Measurements from ENCODE around the gene ZNF688.
"Not testable (repeated sequence)": the region's sequence is repeated elsewhere in the genome, so short reads cannot be mapped to it uniquely, and the experiment has no call there.

ZNF688 gene

GRCh38 chr16:30555315-30556124, 16.0 kb downstream of the ZNF688 start:
- no peak for DNase-seq

- DNase-seq, result no peak
These were observed 16.8 kb downstream of the ZNF688 start for GRCh38 chr16:30554557-30555314.

GRCh38 chr16:30553393-30553899, 18.1 kb downstream of the ZNF688 start:
- no peak for DNase-seq

GRCh38 chr16:30552956-30553355, 18.6 kb downstream of the ZNF688 start:
- DNase-seq, result no peak

DNA sequence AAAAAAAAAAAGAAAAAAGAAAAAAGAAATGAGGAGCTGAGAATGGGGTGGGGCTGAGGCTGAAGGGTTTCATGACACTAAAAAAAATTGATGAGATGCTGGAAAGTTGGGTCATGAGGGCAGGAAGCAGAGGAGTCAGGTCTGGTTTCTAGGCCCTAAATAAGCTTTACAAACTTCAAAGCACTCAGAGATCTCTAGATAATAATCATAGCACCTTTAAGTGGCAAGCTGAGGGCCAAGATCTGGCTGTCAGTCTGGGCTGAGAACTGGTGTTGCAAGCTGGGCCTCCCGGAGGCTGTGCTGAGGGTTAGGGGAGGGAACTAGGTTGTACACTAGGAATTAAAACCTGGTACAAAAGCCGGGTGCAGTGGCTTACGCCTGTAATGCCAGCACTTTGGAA, 19.7 kb downstream of the ZNF688 start:
- DNase-seq, result peak; percentile 65

DNA sequence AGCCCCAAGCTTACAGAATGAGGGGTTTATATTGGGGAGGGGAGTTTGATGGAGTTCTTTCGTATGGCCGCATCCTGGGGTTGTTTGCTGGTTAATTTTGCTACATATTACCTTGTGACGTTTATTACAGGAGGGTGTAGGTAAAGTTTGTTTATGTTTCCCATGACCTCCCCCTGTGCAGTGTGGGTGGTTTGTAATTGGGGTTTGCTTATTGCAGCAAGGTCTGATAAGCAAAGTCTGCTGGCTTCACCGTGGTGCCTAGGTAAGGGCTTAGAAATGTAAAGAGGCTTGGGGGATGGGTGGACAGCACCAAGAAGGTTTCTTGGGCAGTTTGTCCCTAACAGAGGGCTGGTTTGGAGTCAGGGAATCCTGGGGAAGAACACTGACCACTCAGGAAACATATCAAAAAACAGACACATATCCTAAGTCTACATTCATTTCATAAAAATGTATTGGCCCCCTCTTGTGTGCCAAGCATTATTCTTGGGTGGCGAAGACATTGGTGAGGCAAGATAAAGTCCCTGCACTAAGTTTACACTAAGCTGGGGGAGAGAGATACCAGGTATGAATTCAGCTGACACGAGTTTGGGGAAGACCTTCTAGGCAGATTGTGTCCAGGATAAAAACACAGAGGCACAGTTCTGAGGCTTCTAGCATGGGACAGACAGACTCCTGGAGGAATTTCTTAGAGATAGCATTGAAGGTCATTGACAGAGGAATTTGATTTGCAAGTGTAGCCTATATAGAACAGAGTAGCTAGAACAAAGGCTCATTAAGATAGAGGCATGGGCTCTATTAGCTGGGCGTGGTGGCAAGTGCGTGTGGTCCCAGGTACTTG, 22.9 kb downstream of the ZNF688 start:
- no peak for DNase-seq

- DNase-seq, result no peak
These were observed 25.4 kb downstream of the ZNF688 start for GRCh38 chr16:30546115-30546514.

- no peak for DNase-seq
These were observed 28.4 kb downstream of the ZNF688 start for GRCh38 chr16:30543067-30543466.

DNA sequence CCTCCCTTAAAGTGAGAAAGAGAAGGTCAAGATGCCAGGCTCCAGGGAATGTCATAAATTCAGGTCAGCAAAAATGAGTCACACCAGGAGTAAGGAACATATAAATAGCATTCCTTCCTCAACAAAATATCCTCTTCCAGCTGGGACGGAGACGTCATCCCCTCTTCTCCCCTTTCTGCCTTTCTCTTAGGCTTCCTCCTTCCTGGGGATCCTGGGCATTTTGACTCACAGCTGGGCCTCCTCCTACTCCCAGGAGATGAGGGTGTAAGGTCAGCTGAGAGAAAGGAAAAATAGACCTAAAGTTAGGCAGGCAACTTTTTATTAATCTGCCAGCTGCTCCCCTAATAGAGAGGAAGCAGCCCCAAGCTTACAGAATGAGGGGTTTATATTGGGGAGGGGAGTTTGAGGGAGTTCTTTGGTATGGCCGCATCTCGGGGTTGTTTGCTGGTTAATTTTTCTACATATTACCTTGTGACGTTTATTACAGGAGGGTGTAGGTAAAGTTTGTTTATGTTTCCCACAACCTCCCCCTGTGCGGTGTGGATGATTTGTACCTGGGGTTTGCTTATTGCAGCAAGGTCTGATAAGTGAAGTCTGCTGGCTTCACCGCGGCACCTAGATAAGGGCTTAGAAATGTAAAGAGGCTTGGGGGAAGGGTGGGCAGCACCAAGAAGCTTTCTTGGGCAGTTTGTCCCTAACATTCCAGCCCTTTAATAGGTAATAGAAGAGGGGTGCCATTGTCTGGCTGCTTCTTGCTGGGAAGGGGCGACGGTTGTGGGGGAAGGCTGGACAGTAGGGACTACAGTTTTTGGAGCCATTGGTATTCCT, 29.8 kb downstream of the ZNF688 start:
- DNase-seq, result no peak

DNA sequence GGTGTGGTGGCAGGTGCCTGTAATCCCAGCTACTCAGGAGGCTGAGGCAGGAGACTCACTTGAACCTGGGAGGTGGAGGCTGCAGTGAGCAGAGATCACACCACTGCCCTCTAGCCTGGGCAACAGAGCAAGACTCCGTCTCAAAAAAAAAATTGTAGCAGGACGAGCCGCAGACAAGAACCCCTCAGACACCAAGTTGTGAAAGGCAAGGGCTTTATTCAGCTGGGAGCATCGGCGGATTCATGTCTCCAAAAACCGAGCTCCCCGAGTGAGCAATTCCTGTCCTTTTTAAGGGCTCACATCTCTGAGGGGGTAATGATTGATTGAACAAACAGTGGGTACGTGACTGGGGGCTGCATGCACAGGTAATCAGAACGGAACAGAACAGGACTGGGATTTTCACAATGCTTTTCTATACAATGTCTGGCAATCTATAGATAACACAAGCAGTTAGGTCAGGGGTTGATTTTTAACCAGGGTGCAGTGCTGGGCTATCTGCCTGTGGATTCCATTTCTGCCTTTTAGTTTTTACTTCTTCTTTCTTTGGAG, 30.5 kb downstream of the ZNF688 start:
- DNase-seq, result not testable (repeated sequence)

GRCh38 chr16:30539986-30540526, 31.5 kb downstream of the ZNF688 start:
- not testable (repeated sequence) for DNase-seq

- DNase-seq, result no peak
These were observed 32.2 kb downstream of the ZNF688 start for GRCh38 chr16:30539000-30539964.

- DNase-seq, result not testable (repeated sequence)
These were observed 35.0 kb downstream of the ZNF688 start for GRCh38 chr16:30536391-30537024.

DNA sequence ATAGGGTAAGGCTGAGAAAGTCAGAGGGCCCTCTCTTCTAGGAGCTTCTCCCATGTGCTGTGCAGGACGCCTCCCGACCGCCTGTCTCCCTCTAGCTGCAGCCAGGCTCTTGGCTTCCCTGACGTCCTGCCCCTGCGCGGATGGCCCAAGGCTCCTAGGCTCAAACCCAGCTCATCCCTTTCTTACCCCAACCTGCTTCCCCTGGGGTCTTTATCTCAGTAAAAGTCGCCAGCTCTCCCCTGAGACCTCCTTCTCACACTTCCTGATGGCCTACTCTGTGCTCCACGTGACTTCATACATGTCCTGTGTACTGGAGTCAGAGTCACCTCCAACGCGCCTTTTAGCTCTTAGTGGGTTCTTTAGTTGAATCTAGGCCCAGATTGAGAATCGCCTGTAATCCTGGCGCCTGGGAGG, 35.7 kb downstream of the ZNF688 start:
- peak; percentile 77 for DNase-seq

- DNase-seq, result no peak
These were observed 36.3 kb downstream of the ZNF688 start for GRCh38 chr16:30535106-30535776.

- DNase-seq, result peak; percentile 91
These were observed 37.0 kb downstream of the ZNF688 start, which contains the start of gene ZNF747 for GRCh38 chr16:30534368-30535105. TSS of gene ZNF747 (minus strand) at chr16:30534858. CDS start at chr16:30534679, 179 bp downstream.

DNA sequence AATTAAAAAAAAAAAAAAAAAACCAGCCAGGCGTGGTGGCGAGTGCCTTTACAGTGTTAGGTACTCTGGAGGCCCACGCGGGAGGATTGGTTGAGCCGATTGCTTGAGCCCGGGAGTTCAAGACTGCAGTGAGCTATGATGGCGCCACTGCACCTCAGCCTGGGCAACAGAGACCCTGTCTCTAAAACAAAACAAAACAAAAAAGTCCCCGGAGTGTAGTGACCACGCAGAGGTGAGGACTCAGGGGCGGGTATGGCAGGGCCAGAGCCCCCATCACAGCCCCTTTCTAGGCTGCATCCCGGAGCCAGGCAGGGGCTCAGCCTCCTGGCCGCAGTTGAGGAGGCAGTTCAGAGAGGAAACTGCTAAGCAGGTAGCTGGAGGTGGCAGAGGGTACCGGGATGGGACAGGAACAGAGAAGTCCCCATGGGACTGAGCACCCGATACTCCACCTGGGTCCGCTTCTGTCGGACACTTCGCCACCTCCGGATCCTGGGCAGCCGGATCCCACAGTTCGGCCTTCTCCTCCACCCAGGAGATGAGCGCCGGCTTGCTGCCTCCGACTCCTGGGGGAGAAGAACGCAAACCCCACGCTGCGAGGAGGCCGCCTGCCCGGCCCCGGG, 37.7 kb downstream of the ZNF688 start:
- DNase-seq, result peak; percentile 30

DNA sequence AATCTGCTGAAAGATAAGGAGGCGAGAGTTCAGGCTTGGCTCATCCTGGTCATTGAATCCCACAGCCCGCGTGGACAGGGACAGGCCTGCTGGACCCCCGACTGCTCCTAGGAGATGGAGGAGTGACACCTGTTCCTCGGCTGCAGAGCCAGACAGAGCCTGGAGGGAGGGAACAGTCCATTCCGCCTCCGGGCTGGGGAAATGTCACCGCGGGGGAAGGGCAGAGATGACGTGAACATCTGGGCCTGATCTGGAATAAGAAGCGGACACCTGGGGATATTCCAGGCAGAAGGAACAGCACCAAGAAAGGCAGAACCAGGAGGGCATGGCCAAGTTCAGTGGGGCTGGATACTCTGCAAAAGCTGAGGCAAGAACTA, 38.4 kb downstream of the ZNF688 start:
- no peak for DNase-seq

Data from stimulated activated CD4-positive, alpha-beta T cell treated with anti-CD3 and anti-CD28 coated beads, Interleukin-1b, Interleukin-23, amount 100 ng/mL, for 48 hours (primary cell).